ENCODE data around the gene ENGASE. TPM values are rescaled to one million over a fixed set of nuclear protein-coding genes. Genes with fewer than 3 reads are reported as not detected.

The ENGASE gene
- total RNA-seq, 1 donor from 2014 or later = 11.5 TPM

DNA sequence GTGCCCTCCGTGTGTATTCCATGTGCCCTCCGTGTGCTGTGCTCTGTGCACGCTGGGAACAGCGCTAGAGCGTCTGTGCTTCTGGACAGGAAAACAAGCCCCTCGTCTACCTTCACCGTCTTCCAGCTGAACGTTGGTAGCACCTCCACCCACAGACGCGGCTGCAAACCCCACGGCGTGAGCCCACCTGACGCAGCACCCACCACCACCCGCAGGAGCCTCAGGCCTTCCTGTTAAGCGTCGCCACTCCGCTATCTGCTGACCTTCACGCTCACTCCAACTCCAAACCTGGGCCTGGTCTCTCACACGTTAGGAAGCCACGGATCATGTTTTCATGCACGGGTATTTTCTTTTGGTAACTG is 56.6 kb downstream of the ENGASE start:
- Mint-ChIP-seq H3K27me3 (ENCODE audit: low read depth, unreplicated experiment) (peaks cover 45% of the 10 kb centered on the region), H3K4me1 (ENCODE audit: low read depth, unreplicated experiment) (no peaks in the 10 kb centered on the region), H3K4me3 (ENCODE audit: unreplicated experiment) (no peak overlapping the region), H3K36me3 (ENCODE audit: low read depth, unreplicated experiment) (no peaks in the 10 kb centered on the region), H3K9me3 (ENCODE audit: unreplicated experiment) (peaks cover 2% of the 10 kb centered on the region), H3K27ac (ENCODE audit: unreplicated experiment) (no peak overlapping the region)
- no peak overlapping the region for H2AFZ ChIP-seq (ENCODE audit: low read depth, low read length)
- TF ChIP-seq, protein P1, sequence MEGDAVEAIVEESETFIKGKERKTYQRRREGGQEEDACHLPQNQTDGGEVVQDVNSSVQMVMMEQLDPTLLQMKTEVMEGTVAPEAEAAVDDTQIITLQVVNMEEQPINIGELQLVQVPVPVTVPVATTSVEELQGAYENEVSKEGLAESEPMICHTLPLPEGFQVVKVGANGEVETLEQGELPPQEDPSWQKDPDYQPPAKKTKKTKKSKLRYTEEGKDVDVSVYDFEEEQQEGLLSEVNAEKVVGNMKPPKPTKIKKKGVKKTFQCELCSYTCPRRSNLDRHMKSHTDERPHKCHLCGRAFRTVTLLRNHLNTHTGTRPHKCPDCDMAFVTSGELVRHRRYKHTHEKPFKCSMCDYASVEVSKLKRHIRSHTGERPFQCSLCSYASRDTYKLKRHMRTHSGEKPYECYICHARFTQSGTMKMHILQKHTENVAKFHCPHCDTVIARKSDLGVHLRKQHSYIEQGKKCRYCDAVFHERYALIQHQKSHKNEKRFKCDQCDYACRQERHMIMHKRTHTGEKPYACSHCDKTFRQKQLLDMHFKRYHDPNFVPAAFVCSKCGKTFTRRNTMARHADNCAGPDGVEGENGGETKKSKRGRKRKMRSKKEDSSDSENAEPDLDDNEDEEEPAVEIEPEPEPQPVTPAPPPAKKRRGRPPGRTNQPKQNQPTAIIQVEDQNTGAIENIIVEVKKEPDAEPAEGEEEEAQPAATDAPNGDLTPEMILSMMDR (IDR thresholded peaks at IDR 0.05; ENCODE audit: insufficient read depth, low read depth, low read length) = no peak
- no peak for TF ChIP-seq EZH2 (IDR thresholded peaks at IDR 0.05; ENCODE audit: insufficient read depth, low read length)
- no peaks in the 10 kb centered on the region for H4K20me1 ChIP-seq (ENCODE audit: insufficient read depth, low read length)
- H3K4me3 ChIP-seq (ENCODE audit: insufficient read depth, low read depth, low read length) = no peak overlapping the region
- H3K27ac ChIP-seq (ENCODE audit: low read depth, low read length) = no peak overlapping the region
- H3K79me2 ChIP-seq (ENCODE audit: insufficient read depth, low read length) = no peaks in the 10 kb centered on the region
- no peak overlapping the region for H3K9ac ChIP-seq (ENCODE audit: low read length)
- no peaks in the 10 kb centered on the region for H3K36me3 ChIP-seq (ENCODE audit: insufficient read depth, low read length)
- no peaks in the 10 kb centered on the region for H3K9me3 ChIP-seq (ENCODE audit: insufficient read depth, low read depth, low read length)
- no peaks in the 10 kb centered on the region for H3K4me1 ChIP-seq (ENCODE audit: insufficient read depth, low read length)
- no peak overlapping the region for H3K4me2 ChIP-seq (ENCODE audit: low read length)
- DNase-seq (ENCODE audit: low read depth) (no peak), FAIRE-seq (no peak)
- peaks cover 3% of the 10 kb centered on the region for H3K27me3 ChIP-seq (ENCODE audit: insufficient read depth, low read length)

DNA sequence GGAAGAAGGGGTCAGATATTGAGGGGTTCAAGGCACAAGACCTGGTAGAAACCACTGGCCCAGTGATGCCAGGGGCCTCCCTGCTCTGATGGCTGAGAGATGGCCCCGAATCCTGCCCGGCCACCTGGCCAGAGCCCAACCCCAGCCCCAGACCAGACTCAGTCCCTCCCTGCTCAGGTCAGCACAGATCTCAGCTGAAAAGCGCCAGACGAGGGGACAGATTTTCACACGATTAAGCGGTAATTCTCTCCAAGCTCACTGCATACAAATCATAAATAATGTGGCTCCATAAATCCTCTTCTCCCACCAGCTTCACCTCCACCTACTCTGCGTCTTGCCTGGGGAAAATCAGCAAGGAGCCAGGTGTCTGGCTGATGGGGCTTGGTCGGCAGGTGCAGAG is 57.1 kb downstream of the ENGASE start:
- no peak overlapping the region for H2AFZ ChIP-seq (ENCODE audit: low read depth, low read length)
- no peaks in the 10 kb centered on the region for H4K20me1 ChIP-seq (ENCODE audit: insufficient read depth, low read length)
- no peak overlapping the region for H3K4me2 ChIP-seq (ENCODE audit: low read length)
- Mint-ChIP-seq H3K27ac (ENCODE audit: unreplicated experiment) (no peak overlapping the region), H3K9me3 (ENCODE audit: unreplicated experiment) (peaks cover 2% of the 10 kb centered on the region), H3K4me1 (ENCODE audit: low read depth, unreplicated experiment) (no peaks in the 10 kb centered on the region), H3K36me3 (ENCODE audit: low read depth, unreplicated experiment) (no peaks in the 10 kb centered on the region), H3K4me3 (ENCODE audit: unreplicated experiment) (no peak overlapping the region), H3K27me3 (ENCODE audit: low read depth, unreplicated experiment) (peaks cover 42% of the 10 kb centered on the region)
- H3K27ac ChIP-seq (ENCODE audit: low read depth, low read length) = no peak overlapping the region
- no peaks in the 10 kb centered on the region for H3K9me3 ChIP-seq (ENCODE audit: insufficient read depth, low read depth, low read length)
- no peak for DNase-seq (ENCODE audit: low read depth)
- no peak for FAIRE-seq
- no peaks in the 10 kb centered on the region for H3K36me3 ChIP-seq (ENCODE audit: insufficient read depth, low read length)
- H3K27me3 ChIP-seq (ENCODE audit: insufficient read depth, low read length) = peaks cover 3% of the 10 kb centered on the region
- no peaks in the 10 kb centered on the region for H3K79me2 ChIP-seq (ENCODE audit: insufficient read depth, low read length)
- H3K4me1 ChIP-seq (ENCODE audit: insufficient read depth, low read length) = no peaks in the 10 kb centered on the region
- H3K9ac ChIP-seq (ENCODE audit: low read length) = no peak overlapping the region
- no peak for TF ChIP-seq EZH2 (IDR thresholded peaks at IDR 0.05; ENCODE audit: insufficient read depth, low read length)
- TF ChIP-seq, protein P1 (IDR thresholded peaks at IDR 0.05; ENCODE audit: insufficient read depth, low read depth, low read length) = no peak
- H3K4me3 ChIP-seq (ENCODE audit: insufficient read depth, low read depth, low read length) = no peak overlapping the region

DNA sequence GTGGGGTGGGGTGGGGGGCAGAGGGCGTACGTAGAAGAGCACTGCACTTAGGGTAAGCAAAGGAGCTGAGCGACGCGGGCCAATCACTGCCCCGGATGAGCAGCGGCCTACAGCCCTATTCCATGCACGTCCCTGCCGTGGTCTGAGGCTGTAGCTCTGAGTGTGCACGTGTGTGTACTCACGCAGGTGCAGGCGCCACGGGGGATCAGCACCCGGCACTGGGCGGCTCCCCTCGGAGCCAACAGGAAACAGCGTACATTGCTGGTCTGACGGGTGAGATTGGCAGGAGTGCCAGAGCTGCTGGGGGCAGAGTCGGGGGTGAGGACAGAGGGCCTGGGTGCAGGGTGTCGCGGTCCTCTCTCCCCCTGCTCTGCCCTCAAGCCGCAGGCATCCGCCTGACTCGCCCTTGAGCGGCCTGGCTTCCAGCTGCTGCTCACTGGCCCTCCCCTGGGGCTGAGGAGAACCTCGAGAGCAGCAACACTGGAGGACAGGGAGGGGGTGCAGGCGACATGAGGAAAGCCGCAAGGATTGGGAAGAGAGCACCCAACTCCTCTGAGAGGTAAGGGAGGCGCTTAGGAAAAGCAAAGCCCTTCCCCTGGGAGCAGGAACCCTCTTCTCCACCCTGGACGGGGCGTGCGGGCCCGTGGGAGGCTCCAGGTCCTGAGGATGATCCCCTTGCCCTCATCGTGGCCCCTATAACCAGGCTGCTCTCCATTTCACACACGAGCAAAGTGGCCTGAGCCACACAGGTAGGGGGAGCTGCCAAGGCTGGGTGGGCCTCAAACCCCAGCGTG is 57.8 kb downstream of the ENGASE start:
- H4K20me1 ChIP-seq (ENCODE audit: insufficient read depth, low read length) = no peaks in the 10 kb centered on the region
- H3K27me3 ChIP-seq (ENCODE audit: insufficient read depth, low read length) = no peaks in the 10 kb centered on the region
- DNase-seq (ENCODE audit: low read depth) (no peak), FAIRE-seq (no peak)
- Mint-ChIP-seq H3K27me3 (ENCODE audit: low read depth, unreplicated experiment) (peaks cover 39% of the 10 kb centered on the region), H3K4me3 (ENCODE audit: unreplicated experiment) (no peak overlapping the region), H3K4me1 (ENCODE audit: low read depth, unreplicated experiment) (no peaks in the 10 kb centered on the region), H3K36me3 (ENCODE audit: low read depth, unreplicated experiment) (no peaks in the 10 kb centered on the region), H3K27ac (ENCODE audit: unreplicated experiment) (no peak overlapping the region), H3K9me3 (ENCODE audit: unreplicated experiment) (peaks cover 2% of the 10 kb centered on the region)
- no peak overlapping the region for H3K4me2 ChIP-seq (ENCODE audit: low read length)
- no peak for TF ChIP-seq EZH2 (IDR thresholded peaks at IDR 0.05; ENCODE audit: insufficient read depth, low read length)
- TF ChIP-seq, protein P1 (IDR thresholded peaks at IDR 0.05; ENCODE audit: insufficient read depth, low read depth, low read length) = no peak
- no peaks in the 10 kb centered on the region for H3K79me2 ChIP-seq (ENCODE audit: insufficient read depth, low read length)
- no peak overlapping the region for H3K27ac ChIP-seq (ENCODE audit: low read depth, low read length)
- no peaks in the 10 kb centered on the region for H3K36me3 ChIP-seq (ENCODE audit: insufficient read depth, low read length)
- no peaks in the 10 kb centered on the region for H3K9me3 ChIP-seq (ENCODE audit: insufficient read depth, low read depth, low read length)
- H3K4me3 ChIP-seq (ENCODE audit: insufficient read depth, low read depth, low read length) = no peak overlapping the region
- no peaks in the 10 kb centered on the region for H3K4me1 ChIP-seq (ENCODE audit: insufficient read depth, low read length)
- H3K9ac ChIP-seq (ENCODE audit: low read length) = no peak overlapping the region
- H2AFZ ChIP-seq (ENCODE audit: low read depth, low read length) = no peak overlapping the region
